ENCODE results near the gene TNFSF9.
A peak's percentile ranks its signal among the peaks of the same experiment; 100 is the strongest.
"Not testable (repeated sequence)": the region's sequence is repeated elsewhere in the genome, so short reads cannot be mapped to it uniquely, and the experiment has no call there.

Gene TNFSF9

DNA sequence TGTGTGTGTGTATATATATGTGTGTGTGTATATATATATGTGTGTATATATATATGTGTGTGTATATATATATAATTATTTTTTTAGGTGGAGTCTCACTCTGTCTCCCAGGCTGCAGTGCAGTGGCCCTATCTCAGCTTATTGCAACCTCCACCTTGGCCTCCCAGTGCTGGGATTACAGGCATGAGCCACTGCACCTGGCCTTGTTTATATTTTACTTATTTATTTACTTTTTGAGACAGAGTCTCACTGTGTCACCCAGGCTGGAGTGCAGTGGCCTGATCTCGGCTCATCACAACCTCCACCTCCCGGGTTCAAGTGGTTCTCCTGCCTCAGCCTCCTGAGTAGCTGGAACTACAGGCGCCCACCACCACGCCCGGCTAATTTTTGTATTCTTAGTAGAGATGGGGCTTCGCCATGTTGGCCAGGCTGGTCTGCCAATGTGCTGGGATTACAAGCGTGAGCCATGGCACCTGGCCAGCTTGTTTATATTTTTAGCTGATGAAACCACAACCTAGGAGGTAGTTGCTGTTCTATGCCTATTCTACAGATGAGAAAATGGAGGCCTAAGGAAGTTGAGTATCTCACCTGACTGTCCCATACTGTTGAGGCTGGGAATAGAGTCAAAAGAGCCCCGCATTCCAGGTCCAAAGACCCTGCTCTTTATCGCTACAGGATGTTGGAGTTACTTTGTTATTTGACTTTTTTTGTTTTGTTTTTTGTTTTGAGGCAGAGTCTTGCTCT lies 22.6 kb upstream of the TNFSF9 start:
- DNase-seq = not testable (repeated sequence)

DNA sequence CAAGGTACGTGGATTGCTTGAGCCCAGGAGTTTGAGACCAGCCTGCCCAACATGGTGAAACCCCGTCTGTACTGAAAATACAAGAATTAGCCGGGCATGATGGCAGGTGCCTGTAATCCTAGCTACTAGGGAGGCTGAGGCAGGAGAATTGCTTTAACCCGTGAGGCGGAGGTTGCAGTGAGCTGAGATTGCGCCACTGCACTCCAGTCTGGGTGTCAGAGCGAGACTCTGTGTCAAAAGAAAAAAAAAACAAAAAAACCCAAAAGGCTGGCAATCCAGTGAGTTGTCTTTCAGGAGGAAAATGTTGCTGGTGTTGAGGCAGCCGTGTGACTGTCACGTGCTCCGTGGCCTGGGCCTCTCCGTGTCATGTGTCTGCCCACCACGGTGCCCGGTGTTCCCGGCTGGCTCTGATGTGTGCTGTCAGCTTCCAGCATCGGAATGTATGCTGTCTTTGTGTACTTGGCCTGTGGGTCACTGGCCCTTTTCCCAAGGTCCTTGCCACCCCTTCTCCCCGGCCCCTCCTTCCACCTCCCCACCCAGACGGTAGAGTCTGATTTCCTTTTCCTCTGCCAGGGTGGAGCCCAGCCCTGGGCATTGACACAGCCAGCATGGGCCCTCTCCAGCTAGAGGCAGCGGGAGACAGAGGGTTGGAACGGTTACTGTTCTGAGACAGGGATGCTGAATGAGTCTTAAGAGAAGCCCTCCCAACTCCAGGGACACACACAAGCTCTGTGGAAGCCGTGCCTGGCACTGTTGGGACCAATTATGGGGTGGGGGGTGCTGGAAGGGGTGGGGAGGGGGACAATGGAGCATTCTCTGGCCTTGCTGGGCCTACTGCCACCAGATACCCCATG lies 21.5 kb upstream of the TNFSF9 start:
- no peak for DNase-seq

GRCh38 chr19:6510618-6511017 lies 20.2 kb upstream of the TNFSF9 start:
- DNase-seq = no peak

DNA sequence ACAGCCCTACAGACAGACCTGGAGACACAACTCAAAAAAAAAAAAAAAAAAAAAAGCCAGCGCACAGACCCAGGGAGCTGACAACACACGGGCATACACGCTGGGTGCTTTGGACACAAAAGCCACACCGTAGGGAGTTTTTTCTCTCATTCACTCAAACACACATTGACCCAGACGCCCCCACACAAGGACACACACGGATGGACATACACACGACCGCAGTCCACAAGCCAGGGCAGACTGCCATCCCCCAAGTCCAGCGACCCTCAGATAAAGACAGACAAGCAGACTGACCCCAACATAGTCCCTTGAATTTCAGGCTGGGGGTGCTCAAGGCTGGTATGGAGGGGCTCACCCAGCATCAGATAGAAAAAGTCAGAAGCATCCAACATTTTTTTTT lies 16.7 kb upstream of the TNFSF9 start:
- no peak for DNase-seq

DNA sequence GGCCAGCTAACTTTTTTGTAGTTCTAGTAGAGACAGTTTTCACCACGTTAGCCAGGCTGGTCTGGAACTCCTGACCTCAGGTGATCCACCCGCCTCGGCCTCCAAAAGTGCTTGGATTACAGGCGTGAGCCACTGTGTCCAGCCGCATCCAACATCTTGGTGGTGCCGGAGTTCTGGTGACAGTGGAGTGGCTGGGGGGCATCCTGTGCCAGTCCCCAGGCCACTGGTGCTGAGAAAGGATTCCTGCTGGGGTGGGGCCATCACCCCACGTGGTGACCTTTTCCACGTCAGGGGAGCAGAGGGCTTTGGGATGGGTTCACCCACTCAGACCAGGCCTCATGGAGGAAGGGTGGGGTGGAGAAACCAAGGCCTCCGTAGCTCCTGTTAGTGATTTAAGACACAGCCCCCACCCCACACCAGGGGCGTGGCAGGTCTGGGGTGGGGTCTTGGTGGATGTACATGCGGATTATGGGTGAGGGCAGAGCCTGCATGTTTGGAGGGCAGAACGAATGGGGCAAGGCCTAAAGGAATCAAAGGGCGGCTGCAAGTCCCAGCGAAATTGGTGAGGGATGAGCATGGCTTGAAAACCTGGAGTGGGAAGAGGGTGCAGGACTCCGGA lies 15.8 kb upstream of the TNFSF9 start:
- DNase-seq = no peak

DNA sequence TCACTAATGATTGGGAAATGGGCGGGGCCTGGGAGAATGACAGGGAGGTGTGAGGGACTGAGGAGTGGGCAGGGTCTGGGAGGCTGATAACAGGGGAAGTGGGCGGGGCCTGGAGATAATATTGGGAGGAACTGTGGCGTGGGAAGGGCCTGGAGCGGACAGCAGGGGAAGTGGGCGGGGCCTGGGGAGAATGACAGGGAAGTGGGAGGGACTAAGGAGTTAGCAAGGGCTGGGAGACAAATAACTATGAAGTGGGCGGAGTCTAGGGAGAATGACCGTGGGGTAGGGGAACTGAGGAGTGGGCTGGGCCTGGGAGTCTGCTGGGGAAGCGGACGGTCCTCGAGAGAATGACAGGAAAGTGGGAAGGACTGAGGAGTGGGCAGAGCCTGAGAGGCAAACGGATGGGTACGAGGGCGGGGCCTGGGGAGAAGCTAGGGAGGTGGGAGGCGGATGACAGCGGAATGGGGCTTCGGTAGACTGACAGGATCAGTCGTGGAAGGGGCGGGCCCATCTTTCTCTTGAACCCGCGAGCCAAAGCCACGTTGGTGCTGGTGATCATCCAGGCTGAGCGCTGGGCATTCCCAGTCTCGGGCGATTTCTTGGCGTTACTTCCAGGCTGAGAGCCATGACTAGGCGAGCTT lies 14.7 kb upstream of the TNFSF9 start:
- peak in 2 of 3 experiments; percentile 49 to 68 for DNase-seq

- peak; percentile 51 to 81 (median 73) for DNase-seq
Measured at GRCh38 chr19:6516659-6517291, 14.1 kb upstream of the TNFSF9 start.

- no peak for DNase-seq
Measured at GRCh38 chr19:6518145-6518911, 12.5 kb upstream of the TNFSF9 start.

- DNase-seq = no peak
Measured at GRCh38 chr19:6519289-6519688, 11.5 kb upstream of the TNFSF9 start.

GRCh38 chr19:6521718-6522646 lies 8.8 kb upstream of the TNFSF9 start:
- DNase-seq = no peak

- no peak for DNase-seq
Measured at GRCh38 chr19:6522712-6523111, 8.1 kb upstream of the TNFSF9 start.

DNA sequence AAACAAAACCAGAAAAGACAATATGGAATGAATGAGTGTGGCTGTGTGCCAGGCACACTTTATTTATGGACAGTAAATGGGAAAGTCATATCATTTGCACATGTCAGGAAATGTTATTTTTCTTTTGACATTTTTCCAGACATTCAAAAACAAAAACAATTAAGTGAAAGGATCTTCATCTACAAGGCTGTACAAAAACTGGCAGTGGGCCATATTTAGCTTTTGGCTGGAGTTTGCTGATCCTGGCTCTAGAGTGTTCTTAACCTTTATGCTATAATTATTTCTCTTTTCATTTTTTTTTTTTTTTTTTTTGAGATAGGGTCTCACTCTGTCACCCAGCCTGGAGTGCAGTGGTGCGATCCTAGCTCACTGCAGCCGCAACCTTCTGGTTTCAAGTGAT lies 6.5 kb upstream of the TNFSF9 start:
- DNase-seq = no peak

DNA sequence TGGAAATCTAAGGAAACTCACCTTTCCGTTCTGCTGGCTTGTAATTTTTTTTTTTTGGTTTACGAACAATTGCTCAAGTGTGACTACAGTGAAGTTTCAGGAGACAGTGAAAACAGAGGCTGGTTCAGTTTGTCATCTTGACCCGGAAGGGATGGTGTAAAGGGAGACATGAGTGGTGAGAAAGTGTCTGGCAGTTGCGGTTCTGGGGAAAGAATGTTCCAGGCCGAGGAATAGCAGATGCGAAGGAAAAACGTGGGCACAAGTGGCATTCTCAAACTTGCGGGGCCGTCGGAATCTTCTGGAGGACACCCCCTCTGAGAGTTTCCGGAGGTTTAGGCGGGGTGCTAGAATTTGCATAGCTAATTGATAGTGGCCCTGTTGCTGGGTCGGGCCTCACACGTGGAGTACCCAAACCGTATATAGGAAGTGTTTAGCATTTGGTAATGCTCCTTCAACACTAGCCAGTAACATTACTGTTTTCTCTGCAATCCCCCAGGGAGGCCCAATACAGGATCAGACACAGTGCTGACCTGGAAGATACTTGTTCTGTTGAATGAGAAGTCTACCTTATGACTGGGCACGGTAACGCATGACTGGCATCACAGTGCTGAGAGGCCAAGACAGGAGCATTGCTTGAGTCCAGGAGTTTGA lies 2.8 kb upstream of the TNFSF9 start:
- no peak for DNase-seq

DNA sequence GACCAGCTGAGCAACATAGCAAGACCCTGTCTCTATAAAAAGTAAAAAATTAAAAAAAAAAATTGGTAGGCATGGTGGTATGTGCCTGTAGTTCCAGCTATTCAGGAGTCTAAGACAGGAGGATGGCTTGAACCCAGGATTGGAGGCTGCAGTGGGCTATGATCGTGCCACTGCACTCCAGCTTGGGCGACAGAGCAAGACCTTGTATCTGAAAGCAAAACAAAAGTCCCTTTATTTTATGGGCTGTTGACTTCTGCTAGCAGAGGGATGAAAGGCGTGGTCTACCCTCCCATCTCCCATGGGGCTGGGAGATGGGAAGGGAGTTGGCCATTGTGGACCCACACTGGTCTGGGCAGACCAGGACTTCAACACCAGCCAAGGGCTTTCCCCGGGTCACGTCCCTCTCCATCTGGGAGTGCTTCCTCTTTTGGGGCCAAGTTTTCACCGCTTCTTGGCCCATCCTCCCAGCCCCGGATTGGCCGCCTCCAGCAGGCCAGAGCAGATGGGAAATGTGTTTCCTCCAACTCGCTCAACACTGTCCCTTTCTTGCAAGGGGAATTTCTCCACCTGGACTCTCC lies 2.2 kb upstream of the TNFSF9 start:
- DNase-seq = peak in 1 of 3 experiments; percentile 15

- no peak for DNase-seq
Measured at GRCh38 chr19:6529351-6529750, 1.5 kb upstream of the TNFSF9 start.

GRCh38 chr19:6529937-6530385 lies 865 bp upstream of the TNFSF9 start:
- DNase-seq = no peak

- DNase-seq = no peak
Measured at GRCh38 chr19:6531163-6531955, 533 bp downstream of the TNFSF9 start.

- no peak for DNase-seq
Measured at GRCh38 chr19:6531956-6532243, 1.1 kb downstream of the TNFSF9 start.
